Transverse colon (tissue), 4 donors: ENCODE results near the gene EYA3. TPM values are rescaled to one million over a fixed set of nuclear protein-coding genes. Genes with fewer than 3 reads are reported as not detected.

ENCODE experiments used
- DNase-seq: peaks from one replicate; pipeline ENCODE4 v3.0.0-alpha.2; 2019
- H3K27ac ChIP-seq, 4 donors: fragments of 200-600 bp; sonication (generic); 2 replicates each; pipeline ENCODE4 v1.5.1; 2016 to 2018; ENCODE audit warnings: inconsistent platforms in 4 of 4
- H3K27me3 ChIP-seq: fragments of 200-600 bp; sonication (generic); 2 replicates; pipeline ENCODE4 v1.5.1; 2017; ENCODE audit warnings: inconsistent platforms
- H3K36me3 ChIP-seq, 4 donors: fragments of 200-600 bp; sonication (generic); 2 replicates each; pipeline ENCODE4 v1.5.1; 2017 to 2019; ENCODE audit warnings: inconsistent platforms in 4 of 4
- H3K4me1 ChIP-seq, 4 donors: fragments of 200-600 bp; sonication (generic); 2 replicates each; pipeline ENCODE4 v1.5.1; 2017 to 2020; ENCODE audit warnings: inconsistent platforms in 4 of 4
- H3K4me3 ChIP-seq, 4 donors: fragments of 200-600 bp; sonication (generic); 1 replicate in 1 of 4; 2 replicates in 3 of 4; pipeline versions ENCODE4 v1.5.1 to v1.6.1; 2017 to 2019; ENCODE audit warnings: inconsistent platforms in 4 of 4
- H3K9me3 ChIP-seq, 2 donors: fragments of 200-600 bp; sonication (generic); 2 replicates each; pipeline ENCODE4 v1.5.1; 2017 to 2019; ENCODE audit warnings: inconsistent platforms in 2 of 2
- EP300 ChIP-seq: sonication (generic); formaldehyde crosslinking; IDR thresholded peaks from one replicate; pipeline ENCODE4 v1.6.1; 2017; ENCODE audit warnings: antibody characterized with exemption, low read depth
- POLR2A ChIP-seq: fragments of 450-650 bp; IDR thresholded peaks from one replicate; pipeline ENCODE4 v1.6.1; 2016; ENCODE audit warnings: antibody characterized with exemption, mild to moderate bottlenecking, moderate library complexity
- POLR2AphosphoS5 ChIP-seq, 3 donors: sonication (generic); formaldehyde crosslinking; IDR thresholded peaks; one replicate each; pipeline ENCODE4 v1.6.1; 2016; ENCODE audit warnings: antibody characterized with exemption in 3 of 3
- WGBS, 2 donors: methylation state at CpG; one replicate each; pipeline ENCODE4 v1.1.5; 2018; ENCODE audit warnings: low coverage in 1 of 2; 5-methylcytosine and 5-hydroxymethylcytosine counted together
- in situ Hi-C, 4 donors: fragments of 200-750 bp; cut with MboI; loops; one replicate each; pipeline versions ENCODE4 v1.15.0 to v1.15.1; 2017; ENCODE audit warnings: low sequenced_read_pairs in 3 of 4, low pct_ligation_motif_present in 1 of 4, low pct_unique_long_range_greater_than_20kb in 1 of 4
- intact Hi-C: fragments of 100-400 bp; cut with DNase I; formaldehyde crosslinking; loops from one replicate; pipeline ENCODE4 v1.15.1; 2023; ENCODE audit warnings: low total_unique reads
- total RNA-seq, 4 donors: library from RNA; depleted of rRNA; stranded (reverse); fragments of >200 nt; gene quantifications; one replicate each; pipeline ENCODE4 v1.1.0, GENCODE V29; 2016
- TF ChIP-seq, protein P1 (sequence below), 5 experiments: fragments of 200-600 bp in 3 of 5; fragments of 450-650 bp in 2 of 5; sonication (generic) in 3 of 5; IDR thresholded peaks; 1 replicate in 2 of 5; 2 replicates in 3 of 5; pipeline ENCODE4 v1.5.1; 2016 to 2017; ENCODE audit warnings: antibody characterized with exemption in 5 of 5, inconsistent platforms in 3 of 5, mild to moderate bottlenecking in 2 of 5, moderate library complexity in 1 of 5

Gene EYA3
- total RNA-seq, 4 donors from 2014 or later = 14.6 to 50.2 (median 18.5) TPM

DNA sequence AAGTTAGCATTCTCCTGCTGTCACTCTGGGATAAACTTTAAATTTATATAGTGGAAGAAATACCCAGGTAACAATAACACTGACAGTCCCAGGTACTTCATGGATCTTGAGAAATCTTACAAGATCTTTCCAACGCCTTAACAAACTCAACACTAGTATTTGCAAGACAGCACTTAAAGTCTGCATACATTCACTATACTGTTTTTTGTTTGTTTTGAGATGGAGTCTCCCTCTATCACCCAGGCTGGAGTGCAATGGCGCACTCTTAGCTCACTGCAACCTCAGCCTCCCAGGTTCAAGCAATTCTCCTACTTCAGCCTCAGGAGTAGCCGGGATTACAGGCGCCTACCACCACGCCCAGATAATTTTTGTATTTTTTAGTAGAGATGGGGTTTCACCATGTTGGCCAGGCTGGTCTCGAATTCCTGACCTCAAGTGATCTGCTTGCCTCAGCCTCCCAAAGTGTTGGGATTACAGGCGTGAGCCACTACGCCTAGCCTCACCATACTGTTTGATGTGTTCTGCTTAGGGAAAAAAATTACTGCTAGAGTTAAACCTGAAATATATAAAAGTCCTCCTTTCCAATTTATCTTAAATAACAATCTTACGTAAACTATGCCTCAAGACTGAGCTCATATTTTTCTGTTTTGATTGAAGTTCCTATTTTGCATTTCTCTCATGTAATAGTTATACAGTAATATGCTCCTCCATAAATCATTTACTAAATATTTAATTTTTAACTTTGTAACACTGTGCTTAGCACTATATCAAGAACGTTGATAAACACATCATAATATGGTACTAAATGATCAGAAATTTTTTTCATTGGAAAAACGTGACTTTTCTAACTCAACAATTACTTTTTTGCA is 17.5 kb downstream of the EYA3 start:
- TF ChIP-seq POLR2A (no peak), POLR2AphosphoS5 (IDR thresholded peaks at IDR 0.05) (no peak), EP300 (no peak)
- TF ChIP-seq, protein P1, sequence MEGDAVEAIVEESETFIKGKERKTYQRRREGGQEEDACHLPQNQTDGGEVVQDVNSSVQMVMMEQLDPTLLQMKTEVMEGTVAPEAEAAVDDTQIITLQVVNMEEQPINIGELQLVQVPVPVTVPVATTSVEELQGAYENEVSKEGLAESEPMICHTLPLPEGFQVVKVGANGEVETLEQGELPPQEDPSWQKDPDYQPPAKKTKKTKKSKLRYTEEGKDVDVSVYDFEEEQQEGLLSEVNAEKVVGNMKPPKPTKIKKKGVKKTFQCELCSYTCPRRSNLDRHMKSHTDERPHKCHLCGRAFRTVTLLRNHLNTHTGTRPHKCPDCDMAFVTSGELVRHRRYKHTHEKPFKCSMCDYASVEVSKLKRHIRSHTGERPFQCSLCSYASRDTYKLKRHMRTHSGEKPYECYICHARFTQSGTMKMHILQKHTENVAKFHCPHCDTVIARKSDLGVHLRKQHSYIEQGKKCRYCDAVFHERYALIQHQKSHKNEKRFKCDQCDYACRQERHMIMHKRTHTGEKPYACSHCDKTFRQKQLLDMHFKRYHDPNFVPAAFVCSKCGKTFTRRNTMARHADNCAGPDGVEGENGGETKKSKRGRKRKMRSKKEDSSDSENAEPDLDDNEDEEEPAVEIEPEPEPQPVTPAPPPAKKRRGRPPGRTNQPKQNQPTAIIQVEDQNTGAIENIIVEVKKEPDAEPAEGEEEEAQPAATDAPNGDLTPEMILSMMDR (IDR thresholded peaks at IDR 0.05) = no peak
- H3K4me3 ChIP-seq = no peak overlapping the region
- in situ Hi-C loops (no loop called here), intact Hi-C loops (no loop called here)
- H3K4me1 ChIP-seq = peaks cover 4 to 43% (median 29%) of the 10 kb centered on the region in 4 donors
- H3K9me3 ChIP-seq = no peaks in the 10 kb centered on the region
- DNase-seq = no peak
- no peaks in the 10 kb centered on the region for H3K36me3 ChIP-seq
- WGBS, 2 donors = 86 to 87% methylated on average over 10 to 11 of the region's 11 CpGs
- H3K27me3 ChIP-seq = no peaks in the 10 kb centered on the region
- no peak overlapping the region for H3K27ac ChIP-seq

DNA sequence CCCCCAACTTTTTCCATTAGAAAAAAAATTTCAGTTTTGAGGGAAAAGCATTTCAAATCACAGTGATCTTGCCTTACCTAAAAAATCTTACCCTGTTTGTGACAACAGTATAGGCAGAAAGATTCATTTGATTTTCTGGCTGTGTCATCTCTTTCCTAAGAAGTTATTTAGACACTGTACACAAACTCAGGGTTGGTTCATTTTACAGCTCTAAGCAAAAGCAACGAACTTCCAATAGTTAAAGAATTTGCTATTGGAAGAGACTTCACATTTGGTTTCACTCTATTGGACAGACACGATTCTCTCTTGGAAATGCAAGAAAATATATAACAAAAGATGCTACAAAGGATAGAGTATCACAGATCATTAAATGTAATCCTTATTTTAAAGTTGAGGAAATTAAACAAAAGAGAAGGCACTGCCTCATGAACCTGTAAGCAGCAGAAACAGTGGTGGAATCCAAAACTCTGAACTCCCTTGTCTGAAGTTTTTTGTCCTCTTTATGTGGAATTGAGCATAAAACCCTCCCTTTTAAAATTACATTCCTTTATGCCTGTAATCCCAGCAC is 20.8 kb downstream of the EYA3 start:
- Histone ChIP-seq H3K4me1 (peaks cover 4 to 28% (median 17%) of the 10 kb centered on the region in 4 donors), H3K27ac (no peak overlapping the region), H3K36me3 (no peaks in the 10 kb centered on the region), H3K27me3 (no peaks in the 10 kb centered on the region), H3K9me3 (no peaks in the 10 kb centered on the region), H3K4me3 (no peak overlapping the region)
- DNase-seq = no peak
- in situ Hi-C loops (no loop called here), intact Hi-C loops (no loop called here)
- 56% methylated on average over 2 of the region's 2 CpGs for WGBS, 2 donors
- TF ChIP-seq POLR2A = no peak
- no peak for TF ChIP-seq POLR2AphosphoS5 (IDR thresholded peaks at IDR 0.05)
- no peak for TF ChIP-seq EP300
- TF ChIP-seq, protein P1 (IDR thresholded peaks at IDR 0.05) = no peak

DNA sequence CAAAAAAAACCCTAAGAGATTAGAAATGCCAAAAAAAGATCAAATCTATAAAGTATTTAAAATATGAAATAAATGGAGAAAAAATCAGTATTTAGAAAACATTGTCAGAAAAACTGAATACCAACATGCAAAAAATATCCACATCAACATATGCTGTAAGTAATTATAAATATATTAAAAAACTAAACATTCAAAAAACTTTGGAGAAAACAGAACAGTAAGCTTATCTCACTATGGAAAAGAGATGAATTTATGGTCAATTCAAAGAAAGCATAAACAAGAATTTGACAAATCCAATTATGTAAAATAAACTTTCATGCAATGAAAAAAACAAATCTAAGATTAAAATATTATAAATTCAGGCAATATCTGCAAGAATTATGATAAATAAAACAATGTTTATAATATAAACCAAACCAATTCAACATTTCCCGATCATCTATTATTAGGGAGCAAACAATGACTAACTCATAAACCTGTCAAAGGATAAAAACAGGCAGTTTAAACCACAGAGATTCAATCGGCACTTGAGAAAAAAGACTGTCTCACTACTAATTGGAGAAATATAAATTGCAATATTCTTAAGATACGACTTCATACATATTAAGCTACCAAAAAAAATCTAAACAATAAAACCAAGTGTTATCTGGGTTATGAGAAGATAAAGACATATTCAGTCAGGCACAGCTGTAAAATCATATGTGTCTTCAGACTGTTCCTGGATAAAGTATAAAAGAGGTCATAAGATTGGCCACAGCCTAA is 21.8 kb downstream of the EYA3 start:
- in situ Hi-C loops (no loop called here), intact Hi-C loops (no loop called here)
- WGBS, 2 donors = 30 to 41% methylated on average over 3 of the region's 3 CpGs
- no peaks in the 10 kb centered on the region for H3K27me3 ChIP-seq
- no peaks in the 10 kb centered on the region for H3K9me3 ChIP-seq
- H3K4me1 ChIP-seq = peaks cover 3 to 21% (median 11%) of the 10 kb centered on the region in 4 donors
- no peak overlapping the region for H3K27ac ChIP-seq
- TF ChIP-seq, protein P1 (IDR thresholded peaks at IDR 0.05) = no peak
- TF ChIP-seq POLR2A = no peak
- no peak for TF ChIP-seq EP300
- TF ChIP-seq POLR2AphosphoS5 (IDR thresholded peaks at IDR 0.05) = no peak
- no peak overlapping the region for H3K4me3 ChIP-seq
- no peaks in the 10 kb centered on the region for H3K36me3 ChIP-seq
- no peak for DNase-seq

DNA sequence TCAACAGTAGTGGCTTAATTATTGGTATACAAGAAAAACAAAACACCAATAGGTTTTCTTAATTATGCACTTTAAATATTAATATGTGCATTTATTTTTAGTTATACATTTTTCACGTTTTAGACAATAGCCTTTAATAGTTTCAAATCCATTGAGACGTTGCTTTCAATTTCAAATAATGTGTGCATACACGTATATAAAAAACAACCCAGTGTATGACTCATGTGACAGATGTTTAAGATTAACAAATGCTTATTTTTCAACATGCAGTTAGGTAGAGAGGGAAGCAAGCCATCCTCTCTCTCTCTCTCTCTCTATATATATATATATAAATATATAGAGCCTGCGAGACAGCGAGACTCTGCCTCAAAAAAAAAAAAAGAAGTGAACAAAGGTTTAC is 24.3 kb downstream of the EYA3 start:
- H3K36me3 ChIP-seq = no peaks in the 10 kb centered on the region
- H3K27me3 ChIP-seq = no peaks in the 10 kb centered on the region
- in situ Hi-C loops = no loop called here
- peaks cover 3 to 18% (median 10%) of the 10 kb centered on the region in 4 donors for H3K4me1 ChIP-seq
- DNase-seq = no peak
- intact Hi-C loops = no loop called here
- 44 to 59% methylated on average over 5 of the region's 5 CpGs for WGBS, 2 donors
- TF ChIP-seq, protein P1 (IDR thresholded peaks at IDR 0.05) = no peak
- TF ChIP-seq POLR2AphosphoS5 (IDR thresholded peaks at IDR 0.05) = no peak
- no peaks in the 10 kb centered on the region for H3K9me3 ChIP-seq
- no peak overlapping the region for H3K4me3 ChIP-seq
- no peak overlapping the region for H3K27ac ChIP-seq
